NT2/D1 (cell line): ENCODE measurements around the gene DLX6.

Source experiments
- SUZ12 ChIP-seq: IDR thresholded peaks from 2 replicates; pipeline ENCODE4 v1.6.1; 2011; ENCODE audit not compliant: insufficient read length, insufficient read depth; ENCODE audit errors: extremely low read depth
- ZNF274 ChIP-seq: IDR thresholded peaks from 2 replicates; pipeline ENCODE4 v1.6.1; 2011; ENCODE audit warnings: mild to moderate bottlenecking, low read depth, low read length

DNA sequence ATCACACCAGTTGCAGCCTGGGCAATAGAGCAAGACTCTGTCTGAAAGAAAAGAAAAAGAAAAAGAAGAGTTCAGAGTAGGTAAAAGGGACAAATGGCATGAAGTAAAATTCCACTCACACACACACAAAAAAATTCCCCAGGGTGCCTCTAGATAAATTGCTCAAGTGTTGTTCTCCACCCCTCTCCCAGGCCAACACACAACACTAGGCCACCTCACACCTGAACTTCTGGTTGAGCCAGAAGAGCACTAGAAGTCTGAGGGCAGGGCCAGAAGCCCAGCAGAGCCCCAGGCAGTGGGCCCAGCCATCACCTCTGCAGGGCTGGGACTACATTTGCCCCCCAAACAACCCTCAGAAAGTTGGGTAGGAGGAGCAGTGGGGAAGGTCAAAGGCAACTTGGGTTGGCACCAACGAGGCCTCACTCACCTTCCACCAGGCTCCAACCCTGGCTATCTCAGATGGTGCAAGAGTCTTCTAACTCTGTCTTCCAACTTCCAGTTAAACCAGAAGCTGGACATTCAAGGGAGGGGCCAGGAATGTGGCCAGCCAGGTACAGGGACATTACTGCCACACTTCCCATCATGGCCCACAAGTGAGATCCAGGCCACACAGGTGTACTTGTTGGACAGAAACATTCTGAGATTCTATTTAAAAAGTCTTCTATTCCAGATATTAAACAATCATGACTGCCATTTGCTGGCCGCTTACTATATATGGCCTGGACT, 25.6 kb upstream of the DLX6 start:
- TF ChIP-seq ZNF274 (no peak), SUZ12 (no peak)
